GM19239 (cell line): ENCODE results near the gene ANKRD36C.
"Not testable (repeated sequence)": the region's sequence is repeated elsewhere in the genome, so short reads cannot be mapped to it uniquely, and the experiment has no call there.

Experiments
- DNase-seq: peaks from one replicate; pipeline ENCODE4 v3.0.0; 2011; ENCODE audit warnings: low spot score; ENCODE audit not compliant: insufficient read length
- FAIRE-seq: peaks from 2 replicates; lab custom pipeline; 2011; peaks lifted over from hg19 to GRCh38; lab: Jason Lieb, UNC

Gene ANKRD36C

GRCh38 chr2:95991351-95992094 is at the start of gene ANKRD36C:
ANKRD36C (minus strand) TSS chr2:95991824; CDS start chr2:95991708, 116 bp downstream.
- FAIRE-seq, DNase-seq: not testable (repeated sequence)

DNA sequence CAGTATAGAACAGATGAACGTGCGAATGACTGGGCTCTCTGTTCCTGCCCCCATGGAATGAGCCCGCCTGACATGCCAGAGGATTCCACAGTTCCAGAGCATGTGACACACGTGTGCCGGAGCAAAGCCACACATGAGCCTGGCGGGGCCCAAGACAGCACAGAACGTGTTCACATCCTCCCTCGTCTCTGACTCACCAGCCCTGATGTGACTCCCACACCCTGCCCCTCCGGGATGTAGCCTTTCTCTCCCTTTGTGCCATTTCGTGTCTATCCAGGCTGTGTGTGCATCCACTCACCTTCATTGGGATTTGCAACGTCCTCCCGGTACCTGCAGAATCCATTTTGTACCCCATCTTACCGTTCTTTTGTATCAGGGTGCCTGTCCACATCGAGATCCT is 43.9 kb upstream of the ANKRD36C start:
- DNase-seq, FAIRE-seq: not testable (repeated sequence)

- not testable (repeated sequence) for FAIRE-seq, DNase-seq
Measured at GRCh38 chr2:96034792-96035191, 43.2 kb upstream of the ANKRD36C start, which contains the start of gene GPAT2. GPAT2 (minus strand) TSS chr2:96034916; CDS start chr2:96032359, 2,557 bp downstream.

DNA sequence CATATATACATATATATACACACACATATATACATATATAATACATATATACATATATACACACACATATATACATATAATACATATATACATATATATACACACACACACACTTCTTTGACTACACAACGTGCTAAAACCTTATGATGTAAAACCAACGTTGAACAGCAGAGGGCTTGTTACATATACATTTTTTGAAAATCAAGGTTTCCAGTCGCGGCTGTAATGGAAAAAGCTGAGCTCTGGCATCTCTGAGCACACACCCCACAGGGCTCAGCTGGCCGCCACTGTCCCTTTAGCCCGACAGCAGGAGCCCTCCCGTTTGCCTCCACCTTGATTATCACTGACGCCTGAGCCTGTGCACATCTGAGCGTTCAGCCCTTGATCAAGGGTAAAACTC is 42.4 kb upstream of the ANKRD36C start:
- not testable (repeated sequence) for DNase-seq, FAIRE-seq

- not testable (repeated sequence) for FAIRE-seq, DNase-seq
Measured at GRCh38 chr2:96027725-96028325, 36.2 kb upstream of the ANKRD36C start.

DNA sequence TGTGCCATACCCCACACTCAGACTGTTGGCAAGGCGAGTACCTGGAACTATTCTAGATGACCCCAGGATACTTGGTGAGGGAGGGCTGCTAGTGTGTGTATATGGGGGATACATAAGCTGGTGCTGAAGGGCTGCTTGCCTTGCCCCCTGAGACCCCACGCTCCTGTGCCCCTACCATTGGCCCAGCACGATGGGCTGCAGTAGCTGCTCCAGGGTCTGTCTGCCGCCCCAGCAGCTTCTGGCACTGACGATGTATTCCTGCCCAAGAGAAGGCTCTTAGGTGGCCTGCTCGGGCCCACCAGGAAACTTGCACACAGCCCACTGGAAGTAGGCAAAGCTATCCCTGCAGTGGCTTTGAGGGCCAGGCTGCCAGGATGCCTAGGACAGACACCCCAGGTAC is 34.1 kb upstream of the ANKRD36C start:
- DNase-seq, FAIRE-seq: not testable (repeated sequence)

- no peak for FAIRE-seq
- DNase-seq, result no peak
Measured at GRCh38 chr2:96025194-96025492, 33.5 kb upstream of the ANKRD36C start.

GRCh38 chr2:96024336-96025193 is 32.9 kb upstream of the ANKRD36C start:
- DNase-seq (no peak), FAIRE-seq (no peak)

DNA sequence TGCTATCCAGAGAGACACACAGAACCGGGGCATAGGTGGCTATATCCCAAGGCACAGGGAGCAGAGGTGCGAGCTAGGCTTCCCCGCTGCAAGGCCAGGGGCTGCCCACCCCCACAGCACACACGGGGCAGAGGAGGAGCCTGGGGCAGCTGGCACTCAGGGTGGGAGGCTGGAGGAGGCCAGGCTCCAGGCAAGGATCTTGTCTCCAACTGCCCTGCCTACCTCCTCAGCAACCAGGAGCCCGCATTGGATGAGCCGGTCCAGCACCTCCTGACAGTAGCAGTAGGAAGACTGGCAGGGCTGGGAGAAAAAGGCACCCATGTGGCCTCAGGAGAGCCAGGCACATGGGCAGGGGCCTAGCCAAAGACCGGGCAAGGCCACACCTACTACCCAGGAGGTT is 32.1 kb upstream of the ANKRD36C start:
- FAIRE-seq, DNase-seq: not testable (repeated sequence)

DNA sequence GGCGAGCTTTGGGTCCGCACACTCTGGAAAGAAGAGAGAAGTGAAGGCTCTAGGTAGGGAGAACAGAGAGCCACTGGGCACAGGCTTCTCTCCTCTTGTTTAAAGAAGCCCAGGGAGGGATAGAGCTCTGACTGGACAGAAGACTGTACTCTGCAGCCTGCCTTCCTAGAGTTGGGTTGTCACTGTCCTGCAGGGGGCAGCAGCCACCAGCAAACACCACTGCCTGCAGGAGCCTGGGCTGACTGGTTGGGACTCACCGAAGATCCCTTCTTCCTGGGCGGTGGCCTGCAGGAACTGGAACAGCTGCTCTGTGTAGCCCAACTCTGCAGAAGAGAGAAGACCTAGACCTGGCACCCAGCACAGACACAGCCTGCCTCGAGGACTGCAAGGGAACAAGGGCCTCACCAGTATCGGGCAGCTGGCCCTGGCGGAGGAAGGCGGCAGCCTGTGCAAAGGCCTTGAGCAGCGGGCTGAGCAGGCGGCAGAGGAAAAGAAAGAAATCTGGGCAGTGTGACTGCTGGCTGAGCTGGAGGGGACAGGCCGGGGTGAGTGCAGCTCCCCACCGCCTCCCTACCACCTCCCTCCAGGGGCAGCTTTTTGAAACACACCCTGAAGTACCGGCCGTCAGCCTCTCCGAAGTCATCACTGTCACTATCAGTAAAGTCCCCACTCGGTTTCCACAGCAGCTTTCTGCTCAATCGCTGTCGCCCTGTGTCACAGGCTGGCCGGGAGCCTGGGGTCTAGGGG is 31.2 kb upstream of the ANKRD36C start:
- peak; percentile 64 for DNase-seq
- not testable (repeated sequence) for FAIRE-seq

GRCh38 chr2:96022126-96022525 is 30.5 kb upstream of the ANKRD36C start:
- not testable (repeated sequence) for DNase-seq, FAIRE-seq

DNA sequence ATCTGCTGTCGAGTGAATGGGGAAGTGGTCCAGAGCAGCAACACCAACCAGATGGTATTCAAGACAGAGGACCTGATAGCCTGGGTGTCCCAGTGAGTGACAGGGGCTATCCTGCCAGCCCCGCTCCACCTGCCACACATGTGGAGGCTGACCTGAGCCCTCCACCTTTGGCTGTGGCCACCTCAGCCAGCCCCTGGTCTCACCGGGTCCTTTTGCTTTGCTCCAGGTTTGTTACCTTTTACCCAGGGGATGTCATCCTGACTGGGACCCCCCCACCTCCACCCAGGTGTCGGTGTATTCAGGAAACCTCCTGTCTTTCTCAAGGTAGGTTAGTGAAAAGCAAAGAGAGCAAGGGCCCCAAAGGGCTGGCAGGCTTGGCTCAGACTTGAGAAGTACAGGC is 29.5 kb upstream of the ANKRD36C start:
- not testable (repeated sequence) for FAIRE-seq, DNase-seq

DNA sequence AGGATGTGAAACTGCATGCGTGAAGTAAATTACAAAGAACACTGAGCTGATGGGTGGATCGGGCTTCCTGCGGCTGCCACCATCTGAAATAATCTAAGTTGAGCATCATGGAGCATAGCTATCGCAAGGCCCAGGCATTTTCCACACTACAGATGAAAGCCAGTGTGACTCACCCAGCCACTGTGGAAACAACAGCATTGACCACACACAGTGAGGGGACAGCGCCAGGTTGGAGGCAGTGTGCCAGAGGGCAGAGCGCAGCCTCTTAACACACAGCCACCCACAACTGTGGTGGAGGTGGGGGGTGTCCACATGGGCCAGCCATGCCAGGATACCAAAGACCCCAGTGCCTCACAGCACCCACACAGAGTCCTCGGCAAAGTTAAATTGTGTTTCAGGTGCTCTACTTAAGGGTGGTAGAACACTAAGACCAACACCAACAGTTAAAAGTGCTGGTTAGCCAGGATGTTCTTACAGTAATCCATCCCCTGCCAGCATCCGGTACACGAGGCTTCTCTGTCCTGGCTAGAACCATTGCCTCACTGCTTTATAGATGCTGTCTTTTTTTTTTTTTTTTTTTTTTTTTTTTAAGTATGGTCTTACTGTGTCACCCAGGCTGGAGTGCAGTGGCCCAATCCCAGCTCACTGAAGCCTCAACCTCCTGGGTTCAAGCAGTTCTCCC is 28.4 kb upstream of the ANKRD36C start:
- not testable (repeated sequence) for FAIRE-seq, DNase-seq

- not testable (repeated sequence) for FAIRE-seq, DNase-seq
Measured at GRCh38 chr2:96016321-96016720, 24.7 kb upstream of the ANKRD36C start.

DNA sequence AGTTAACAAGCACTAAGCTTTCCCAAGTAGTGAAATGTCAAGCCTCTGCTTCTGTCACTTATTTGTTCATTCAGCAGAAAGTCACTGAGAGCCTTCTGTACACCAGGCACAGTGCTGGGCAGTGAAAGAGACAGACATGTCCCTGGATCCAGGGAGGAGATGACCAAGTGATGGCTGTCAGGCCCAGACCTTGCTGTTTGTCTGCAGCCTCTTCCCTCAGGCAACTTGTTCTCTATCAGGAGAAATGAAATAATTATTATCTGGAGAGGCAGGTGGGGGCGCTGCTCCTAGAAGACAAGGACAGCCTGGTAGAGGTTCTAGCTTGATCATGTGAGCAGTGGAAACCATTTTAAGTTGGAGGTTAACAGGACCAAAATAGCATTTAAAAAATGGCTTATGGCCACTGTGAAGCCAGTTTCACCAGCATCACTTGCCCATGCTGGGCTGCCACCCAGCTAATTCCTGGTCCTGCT is 21.2 kb upstream of the ANKRD36C start:
- DNase-seq, FAIRE-seq: not testable (repeated sequence)

- not testable (repeated sequence) for DNase-seq, FAIRE-seq
Measured at GRCh38 chr2:96012086-96012791, 20.6 kb upstream of the ANKRD36C start.

GRCh38 chr2:96011129-96011455 is 19.5 kb upstream of the ANKRD36C start:
- not testable (repeated sequence) for FAIRE-seq

DNA sequence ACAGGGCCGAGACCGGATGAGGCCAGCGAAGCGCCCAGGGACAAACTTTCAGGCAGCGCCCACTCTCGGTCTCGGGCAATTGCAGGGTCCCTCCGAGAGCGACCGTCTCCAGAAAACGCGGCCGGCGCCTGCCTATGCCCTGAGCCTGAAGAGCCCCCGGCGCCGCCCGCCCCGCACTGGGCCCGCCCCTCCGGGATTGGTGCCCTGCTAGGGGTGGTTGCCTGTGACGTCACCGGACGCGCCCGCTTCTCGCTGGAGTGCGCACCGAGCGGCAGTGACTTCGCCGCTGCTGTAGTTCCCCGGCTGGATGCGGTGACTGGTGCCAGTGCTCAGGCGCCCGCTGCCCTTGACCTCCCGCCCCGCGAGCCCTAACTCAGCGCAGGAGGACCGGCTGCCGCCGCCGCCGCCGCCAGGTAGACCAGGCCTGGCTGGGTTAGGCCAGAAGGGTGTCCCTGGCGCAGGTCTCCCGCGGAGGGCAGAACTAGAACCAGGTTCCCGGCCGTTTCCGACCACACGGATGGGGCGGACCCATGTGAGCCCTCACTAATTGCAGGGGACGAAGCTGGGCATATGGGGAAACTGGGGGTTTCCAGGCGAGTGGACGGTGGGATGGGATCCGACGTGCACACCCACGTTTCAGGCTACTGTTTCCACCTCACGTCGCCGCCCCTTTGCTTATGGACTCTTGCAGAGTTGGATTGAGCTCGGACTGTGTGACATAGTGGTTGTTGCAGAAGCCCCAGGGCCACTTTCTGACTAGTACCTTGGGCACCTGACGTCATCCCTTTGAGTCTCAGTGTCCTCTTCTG is 18.9 kb upstream of the ANKRD36C start:
- DNase-seq (peak; percentile 41), FAIRE-seq (peak; percentile 87)

More at GRCh38 chr2:96011129-96011455, 19.5 kb upstream of the ANKRD36C start:
- not testable (repeated sequence) for DNase-seq
